Raji (cell line): ENCODE measurements around the gene COA5.

ENCODE experiments used
- POLR2A ChIP-seq: IDR thresholded peaks from 2 replicates; pipeline ENCODE4 v1.6.1; 2011; ENCODE audit warnings: low read depth, low read length, control low read depth; ENCODE audit not compliant: insufficient read depth

COA5 gene

DNA sequence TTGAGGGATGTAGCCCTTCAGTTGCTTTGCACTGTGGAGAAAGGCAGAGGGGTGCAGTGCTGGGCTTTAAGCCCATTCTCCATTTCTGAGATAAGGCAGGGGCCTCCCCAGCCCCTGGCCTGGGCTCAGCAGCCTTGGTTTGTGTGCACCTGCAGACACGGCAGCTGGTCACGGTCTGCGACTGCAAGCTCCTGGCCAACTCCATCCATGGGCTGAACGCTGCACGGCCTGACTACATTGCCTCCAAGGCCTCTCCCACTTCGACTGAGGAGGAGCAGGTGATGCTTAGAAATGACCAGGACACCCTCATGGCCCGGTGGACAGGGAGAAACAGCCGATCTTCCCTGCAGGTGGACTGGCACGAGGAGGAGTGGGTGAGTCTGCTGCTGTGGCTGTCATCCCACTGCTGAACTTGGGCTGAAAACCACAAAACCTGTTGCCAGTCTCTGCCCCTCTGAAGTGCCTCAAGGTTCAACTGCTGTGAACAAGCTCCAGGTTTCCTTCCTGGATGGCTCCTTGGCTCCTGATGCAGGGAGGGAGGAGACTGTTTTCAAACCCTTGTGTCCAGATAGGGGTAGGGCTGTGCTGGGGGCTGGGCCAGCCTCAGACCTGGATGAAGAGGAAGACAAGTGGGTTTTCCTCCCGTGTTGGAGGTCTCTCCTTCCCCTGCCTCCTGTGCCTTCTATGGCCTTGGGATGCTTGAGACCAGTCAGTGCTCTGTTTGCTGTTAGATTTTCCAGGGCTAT is 54.0 kb downstream of the COA5 start:
- no peak for TF ChIP-seq POLR2A

DNA sequence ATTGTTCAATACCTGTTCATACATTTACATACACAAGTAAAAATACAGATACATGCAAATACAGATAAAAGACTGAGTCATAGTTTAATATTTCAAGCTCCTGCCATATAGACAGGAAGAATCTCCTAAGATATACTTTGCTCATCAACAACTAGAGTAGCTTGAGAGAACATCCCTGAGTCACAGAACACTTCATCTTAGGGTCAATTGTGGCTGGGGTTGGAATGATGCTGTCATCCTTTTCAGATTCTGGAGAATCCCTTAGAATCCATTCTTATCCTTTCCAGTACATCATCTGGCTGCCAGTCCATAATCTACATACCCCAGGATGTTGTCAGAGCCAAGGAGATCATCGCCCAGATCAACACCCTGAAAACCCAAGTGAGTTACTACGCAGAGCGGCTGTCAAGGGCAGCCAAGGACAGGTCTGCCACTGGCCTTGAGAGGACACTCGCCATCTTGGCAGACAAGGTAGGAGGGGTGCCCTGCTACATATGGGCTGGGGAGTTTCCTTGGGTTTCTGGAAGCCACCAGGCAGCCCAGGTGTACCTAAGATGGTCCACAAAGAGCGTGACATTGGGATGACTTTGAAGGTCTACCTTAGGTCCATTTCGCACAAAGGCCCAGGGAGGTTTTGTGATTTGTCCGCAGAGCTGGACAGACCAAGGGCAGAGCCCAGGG is 55.7 kb downstream of the COA5 start:
- no peak for TF ChIP-seq POLR2A

DNA sequence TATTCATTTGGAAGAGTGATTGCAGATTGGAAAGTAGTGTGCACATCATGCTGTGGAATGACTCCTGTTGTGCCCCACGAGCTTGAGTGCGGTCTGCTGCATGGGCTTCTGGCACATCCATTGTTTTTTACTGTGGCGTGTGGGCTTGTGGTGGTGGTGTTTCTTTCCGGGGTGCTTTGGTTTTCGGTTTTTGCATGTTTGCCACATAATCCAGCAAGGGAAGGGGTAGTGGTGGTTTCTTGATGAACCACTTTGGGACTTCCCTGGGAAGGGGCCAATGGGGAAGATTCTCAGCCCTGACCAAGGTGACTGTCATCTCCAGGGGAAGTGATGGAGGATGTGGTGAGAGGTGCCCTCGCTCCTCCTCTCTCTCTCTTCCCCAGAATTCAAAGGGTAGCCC is 57.0 kb downstream of the COA5 start:
- TF ChIP-seq POLR2A, result no peak

DNA sequence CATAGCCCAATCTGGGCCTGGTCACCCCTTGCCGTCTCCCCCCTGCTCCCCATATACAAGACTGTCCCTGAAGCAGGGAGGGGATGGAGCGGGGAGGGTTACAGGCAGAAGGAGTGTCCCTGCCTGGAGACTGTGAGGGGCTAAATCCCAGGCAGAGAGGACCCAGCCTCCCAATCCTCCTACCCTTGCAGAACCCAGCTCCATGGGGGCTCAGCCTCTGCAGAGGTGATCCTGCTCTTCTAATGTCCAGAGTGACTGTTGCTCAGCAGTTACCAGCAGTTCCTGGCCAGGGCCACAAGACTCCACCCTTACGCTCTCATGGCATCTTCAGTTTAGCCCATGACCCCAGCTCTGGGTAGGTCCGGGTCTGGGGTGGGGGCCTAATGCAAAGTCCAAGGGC is 58.1 kb downstream of the COA5 start:
- TF ChIP-seq POLR2A, result no peak
